K562 (cell line): Measurements from ENCODE around the gene ARHGEF12. TPM values are rescaled to one million over a fixed set of nuclear protein-coding genes. Genes with fewer than 3 reads are reported as not detected.

Experiments
- ATAC-seq: fragments of 200-7000 bp; cut with Tn5 transposase; 3 replicates; pipeline ENCODE4 v1.9.1; 2020; ENCODE audit warnings: moderate library complexity
- BruUV-seq: library from RNA; stranded (reverse); fragments of 400-500 nt; replicated peaks from 2 replicates; lab custom pipeline; 2021; lab: Mats Ljungman, UMichigan
- CTCF ChIA-PET: fragments of 300-600 bp; formaldehyde crosslinking; extraction: SDS; loops from one replicate; lab custom pipeline; 2021; ENCODE audit warnings: low intra/inter-chr PET ratio; lab: Yijun Ruan, JAX
- POLR2A ChIA-PET: fragments of 300-600, 350-650 bp; sonication (Branson Sonifier 250); formaldehyde crosslinking; extraction: SDS; loops from one replicate; lab custom pipeline; 2021; ENCODE audit warnings: antibody characterized with exemption, inconsistent platforms; lab: Yijun Ruan, JAX
- DNase-seq, 4 experiments: peaks; one replicate each; pipeline versions ENCODE4 v3.0.0 to v3.0.0-alpha.2; 2011 to 2018; ENCODE audit warnings: low spot score in 3 of 4, mixed read lengths in 3 of 4; ENCODE audit errors: extremely low read depth in 1 of 4
- FAIRE-seq: peaks from 2 replicates; lab custom pipeline; 2011; peaks lifted over from hg19 to GRCh38; lab: Jason Lieb, UNC
- H2AFZ ChIP-seq: 2 replicates; pipeline ENCODE4 v1.6.0; 2011; ENCODE audit warnings: low read depth, low read length, control low read depth, inconsistent platforms
- H3K27ac ChIP-seq: fragments of 200-600 bp; 3 replicates; pipeline ENCODE4 v1.8.0; 2011; ENCODE audit warnings: low read depth, mild to moderate bottlenecking, control low read depth, inconsistent platforms, low read length, moderate library complexity, mixed read lengths; ENCODE audit errors: extremely low read depth
- H3K27me3 ChIP-seq, 2 experiments: fragments of 300-600 bp in 1 of 2; 2 replicates in 1 of 2; 3 replicates in 1 of 2; pipeline versions ENCODE4 v1.6.0 to v1.8.0; 2011; ENCODE audit warnings: inconsistent platforms in 2 of 2, low read length in 2 of 2, mild to moderate bottlenecking in 1 of 2, mixed read lengths in 1 of 2, moderate library complexity in 1 of 2; ENCODE audit not compliant: control insufficient read depth in 2 of 2, insufficient read depth in 2 of 2
- H3K36me3 ChIP-seq: fragments of 300-600 bp; 3 replicates; pipeline ENCODE4 v1.8.0; 2011; ENCODE audit warnings: mild to moderate bottlenecking, low read length, inconsistent platforms; ENCODE audit not compliant: control insufficient read depth, insufficient read depth
- H3K4me1 ChIP-seq, 2 experiments: fragments of 200-600 bp in 1 of 2; replicated peaks in 1 of 2; 2 replicates in 1 of 2; 3 replicates in 1 of 2; pipeline versions ENCODE4 v1.5.1 to v1.8.0; 2011; ENCODE audit warnings: inconsistent platforms in 2 of 2, low read length in 2 of 2, mild to moderate bottlenecking in 1 of 2, mixed read lengths in 1 of 2, moderate library complexity in 1 of 2; ENCODE audit not compliant: control insufficient read depth in 2 of 2, insufficient read depth in 2 of 2
- H3K4me2 ChIP-seq: 2 replicates; pipeline ENCODE4 v1.6.1; 2011; ENCODE audit warnings: low read length, control low read depth, inconsistent platforms, mixed read lengths; ENCODE audit not compliant: insufficient read depth
- H3K4me3 ChIP-seq: fragments of 200-600 bp; sonication (generic), shearing (Covaris generic); 2 replicates; pipeline ENCODE4 v1.5.1; 2016; ENCODE audit warnings: control low read depth, inconsistent platforms
- H3K79me2 ChIP-seq: fragments of 200-600 bp; 3 replicates; pipeline ENCODE4 v1.8.0; 2011; ENCODE audit warnings: low read length, inconsistent platforms; ENCODE audit not compliant: control insufficient read depth, insufficient read depth
- H3K9ac ChIP-seq, 2 experiments: 2 replicates each; pipeline versions ENCODE4 v1.6.0 to v1.6.1; 2011; ENCODE audit warnings: low read depth in 2 of 2, low read length in 2 of 2, control low read depth in 1 of 2, inconsistent platforms in 1 of 2, mild to moderate bottlenecking in 1 of 2, mixed read lengths in 1 of 2; ENCODE audit not compliant: insufficient read depth in 1 of 2
- H3K9me1 ChIP-seq: one replicate; pipeline ENCODE4 v1.6.0; 2011; ENCODE audit warnings: inconsistent platforms, mild to moderate bottlenecking, low read length, moderate library complexity; ENCODE audit not compliant: control insufficient read depth, insufficient read depth
- H3K9me3 ChIP-seq: replicated peaks from 2 replicates; pipeline ENCODE4 v1.5.1; 2011; ENCODE audit warnings: low read depth, low read length, inconsistent platforms; ENCODE audit not compliant: control insufficient read depth, insufficient read depth
- H4K20me1 ChIP-seq: replicated peaks from 2 replicates; pipeline ENCODE4 v1.6.1; 2011; ENCODE audit warnings: low read length, inconsistent platforms, mixed read lengths; ENCODE audit not compliant: control insufficient read depth, insufficient read depth
- BMI1 ChIP-seq: fragments of 150-350 bp; IDR thresholded peaks from 2 replicates; pipeline ENCODE4 v1.6.1; 2014; ENCODE audit warnings: low read length
- CCAR2 ChIP-seq: fragments of 200-400 bp; formaldehyde crosslinking; IDR thresholded peaks from 2 replicates; pipeline ENCODE4 v1.6.1; 2017; ENCODE audit warnings: mild to moderate bottlenecking, low read depth, low read length
- ILF3 ChIP-seq: fragments of 450-650 bp; IDR thresholded peaks from 2 replicates; pipeline ENCODE4 v1.6.1; 2018; ENCODE audit warnings: antibody characterized with exemption, mild to moderate bottlenecking, moderate library complexity, borderline replicate concordance
- KLF1 ChIP-seq: fragments of 450-650 bp; IDR thresholded peaks from 2 replicates; pipeline ENCODE4 v1.6.1; 2016; ENCODE audit warnings: missing genetic modification characterization, missing compliant biosample characterization
- RBM25 ChIP-seq: fragments of 200-400 bp; formaldehyde crosslinking; IDR thresholded peaks from 2 replicates; pipeline ENCODE4 v1.6.1; 2018; ENCODE audit warnings: low read length, low read depth, moderate library complexity; ENCODE audit not compliant: severe bottlenecking
- ZNF134 ChIP-seq: fragments of 250-450 bp; sonication (Bioruptor Pico); conservative IDR thresholded peaks from 2 replicates; pipeline ENCODE4 v1.4.0; 2020
- ZNF316 ChIP-seq: fragments of 450-650 bp; IDR thresholded peaks from 2 replicates; pipeline ENCODE4 v1.6.1; 2016
- ZNF639 ChIP-seq, 2 experiments: fragments of 200-800 bp in 1 of 2; sonication (Bioruptor generic) in 1 of 2; sonication (generic) in 1 of 2; formaldehyde crosslinking in 1 of 2; IDR thresholded peaks in 1 of 2; conservative IDR thresholded peaks in 1 of 2; 2 replicates each; pipeline versions ENCODE4 v1.5.0 to v1.6.1; 2016 to 2020; ENCODE audit warnings: missing compliant biosample characterization in 1 of 2, missing genetic modification characterization in 1 of 2, missing genetic modification reagents in 1 of 2
- WGBS: fragments of 100-300 bp; shearing (Covaris generic); methylation state at CpG from one replicate; pipeline ENCODE4 v1.1.6; 2016; ENCODE audit warnings: low coverage, mixed read lengths; ENCODE audit not compliant: insufficient coverage; ENCODE audit errors: missing lambda C conversion rate; 5-methylcytosine and 5-hydroxymethylcytosine counted together
- in situ Hi-C: fragments of 300-500 bp; cut with MboI; formaldehyde crosslinking; loops from 4 replicates; pipeline ENCODE4 v1.15.0; 2018; ENCODE audit warnings: inconsistent platforms, mixed read lengths
- intact Hi-C: fragments of 100-400 bp; cut with micrococcal nuclease; formaldehyde crosslinking; loops from 2 replicates; pipeline ENCODE4 v1.14.2; 2022
- polyA plus RNA-seq, 8 experiments: library from polyadenylated mRNA; depleted of rRNA in 4 of 8; stranded (reverse) in 5 of 8; unstranded in 3 of 8; fragments of >200 nt; fragmentation: Nextera tagmentation in 2 of 8; fragmentation: Illumina TruSeq in 1 of 8; extraction: Ambion mirVana in 2 of 8; extraction: Trizol in 1 of 8; gene quantifications; 2 replicates each; pipeline versions ENCODE4 v1.2.1 to v1.2.3, GENCODE V29; 2011 to 2014; ENCODE audit warnings: inconsistent platforms in 1 of 8, missing spikeins in 1 of 8
- total RNA-seq, 7 experiments: library from RNA; depleted of rRNA in 6 of 7; stranded (reverse); fragments of >200 nt in 6 of 7; fragmentation: Illumina TruSeq in 2 of 7; extraction: Trizol in 2 of 7; gene quantifications; 2 replicates each; pipeline versions ENCODE4 v1.2.1 to v1.2.3, GENCODE V29; 2011 to 2021; ENCODE audit warnings: low replicate concordance in 1 of 7
- TF ChIP-seq, protein P1 (sequence below): fragments of 250-450 bp; sonication (Bioruptor Pico); IDR thresholded peaks from 2 replicates; pipeline ENCODE4 v1.9.0; 2021; ENCODE audit warnings: mild to moderate bottlenecking

ARHGEF12 gene
- total and polyA plus RNA-seq, 9 of the 15 experiments (the other 6 are each of a cell fraction or from before 2014, with no cell fraction given), result 3.5 to 51.7 (median 29.5) TPM

GRCh38 chr11:120514541-120515121 is 178.4 kb downstream of the ARHGEF12 start (continued):
- TF ChIP-seq ZNF639 (CRISPR knock-in tag; conservative IDR thresholded peaks at IDR 0.05 in 1 of 2, IDR thresholded peaks at IDR 0.05 in 1 of 2), result no peak
- no peak for TF ChIP-seq BMI1
- no peak for TF ChIP-seq ILF3
- TF ChIP-seq ZNF134 (CRISPR knock-in tag), result no peak
- no peak for TF ChIP-seq CCAR2
- TF ChIP-seq ZNF316, result no peak
- TF ChIP-seq KLF1 (tag), result no peak

DNA sequence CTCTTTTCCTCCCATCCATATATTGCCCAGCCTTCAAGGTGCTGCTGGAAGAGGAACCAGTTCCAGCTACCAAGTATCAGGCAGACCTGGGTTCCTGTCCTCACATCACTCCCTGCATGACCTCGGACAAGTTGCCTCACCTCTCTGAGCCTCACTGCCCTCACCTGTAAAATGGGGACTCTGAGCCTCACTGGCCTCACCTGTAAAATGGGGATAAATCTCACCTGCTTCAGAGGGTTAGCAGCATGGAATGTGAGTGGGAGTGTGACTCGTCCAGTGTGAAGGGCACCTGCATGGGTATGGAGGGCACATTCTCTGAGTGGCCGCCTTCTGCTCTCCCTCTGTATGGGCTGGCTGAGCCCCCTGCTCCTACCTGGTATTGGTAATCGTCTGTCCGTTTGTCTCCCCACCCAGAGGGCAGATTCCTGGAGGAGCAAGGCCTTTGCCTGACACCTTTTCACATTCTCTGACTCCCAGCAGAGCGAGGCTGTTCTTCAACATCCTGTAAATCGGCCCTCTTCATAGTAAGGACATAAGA is 179.0 kb downstream of the ARHGEF12 start:
- H3K4me2 ChIP-seq, result no peak overlapping the region
- WGBS, result 0% methylated on average over 7 of the region's 7 CpGs
- in situ Hi-C loops (no loop called here), intact Hi-C loops (no loop called here)
- no peak overlapping the region for H2AFZ ChIP-seq
- H3K9me3 ChIP-seq, result no peaks in the 10 kb centered on the region
- H3K9ac ChIP-seq, result no peak overlapping the region
- peaks cover 0 to 19% of the 10 kb centered on the region in 2 experiments; a peak in 2 of 5 replicates for H3K4me1 ChIP-seq
- no peak overlapping the region for H3K4me3 ChIP-seq
- H3K36me3 ChIP-seq, result no peaks in the 10 kb centered on the region
- H4K20me1 ChIP-seq, result peaks cover 27% of the 10 kb centered on the region
- no peak overlapping the region for H3K27ac ChIP-seq
- TF ChIP-seq, protein P1, sequence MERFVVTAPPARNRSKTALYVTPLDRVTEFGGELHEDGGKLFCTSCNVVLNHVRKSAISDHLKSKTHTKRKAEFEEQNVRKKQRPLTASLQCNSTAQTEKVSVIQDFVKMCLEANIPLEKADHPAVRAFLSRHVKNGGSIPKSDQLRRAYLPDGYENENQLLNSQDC, result no peak
- TF ChIP-seq RBM25, result peak; percentile 50
- CTCF ChIA-PET, result no interaction called here
- H3K79me2 ChIP-seq, result no peaks in the 10 kb centered on the region
- ATAC-seq (no peak), DNase-seq (no peak), FAIRE-seq (no peak)
- H3K27me3 ChIP-seq, result peaks cover 35 to 81% of the 10 kb centered on the region in 2 experiments; a peak in 4 of 5 replicates
- H3K9me1 ChIP-seq, result no peaks in the 10 kb centered on the region
- POLR2A ChIA-PET, result no interaction called here
- no TSS peak for BruUV-seq
